Ectodermal cell (in vitro differentiated cells): Measurements from ENCODE around the gene ACHE.
A peak's percentile ranks its signal among the peaks of the same experiment; 100 is the strongest.
"Not testable (repeated sequence)": the region's sequence is repeated elsewhere in the genome, so short reads cannot be mapped to it uniquely, and the experiment has no call there.

ENCODE experiments used
- H3K27ac ChIP-seq: 2 replicates; pipeline ENCODE4 v1.7.0; 2013; ENCODE audit warnings: mild to moderate bottlenecking, low read depth, low read length; ENCODE audit not compliant: insufficient read depth, poor library complexity, severe bottlenecking
- H3K27me3 ChIP-seq: 2 replicates; pipeline ENCODE4 v1.7.0; 2013; ENCODE audit warnings: mild to moderate bottlenecking, low read length; ENCODE audit not compliant: insufficient read depth, control insufficient read depth, poor library complexity, severe bottlenecking
- H3K36me3 ChIP-seq: one replicate; pipeline ENCODE4 v1.7.0; 2013; ENCODE audit warnings: low read length; ENCODE audit not compliant: control insufficient read depth, insufficient read depth
- H3K4me1 ChIP-seq: one replicate; pipeline ENCODE4 v1.7.0; 2013; ENCODE audit warnings: low read length; ENCODE audit not compliant: control insufficient read depth, insufficient read depth
- H3K4me3 ChIP-seq: 2 replicates; pipeline ENCODE4 v1.7.0; 2013; ENCODE audit warnings: low read depth, low read length, control low read depth; ENCODE audit not compliant: insufficient read depth
- H3K9me3 ChIP-seq: 2 replicates; pipeline ENCODE4 v1.7.0; 2013; ENCODE audit warnings: mild to moderate bottlenecking, low read length, moderate library complexity; ENCODE audit not compliant: control insufficient read depth
- WGBS, 2 experiments: methylation state at CpG; one replicate each; pipeline ENCODE4 v1.1.7; 2013; ENCODE audit warnings: missing lambda C conversion rate in 2 of 2; 5-methylcytosine and 5-hydroxymethylcytosine counted together

Gene ACHE

GRCh38 chr7:100863406-100863950 is 32.2 kb downstream of the ACHE start:
- WGBS, 2 experiments: 96 to 97% methylated on average over 10 of the region's 10 CpGs
- peaks cover 4% of the 10 kb centered on the region for H3K4me1 ChIP-seq
- H3K4me3 ChIP-seq: no peak overlapping the region
- H3K9me3 ChIP-seq: no peaks in the 10 kb centered on the region
- no peak overlapping the region for H3K27ac ChIP-seq
- H3K27me3 ChIP-seq: no peaks in the 10 kb centered on the region
- H3K36me3 ChIP-seq: no peaks in the 10 kb centered on the region

DNA sequence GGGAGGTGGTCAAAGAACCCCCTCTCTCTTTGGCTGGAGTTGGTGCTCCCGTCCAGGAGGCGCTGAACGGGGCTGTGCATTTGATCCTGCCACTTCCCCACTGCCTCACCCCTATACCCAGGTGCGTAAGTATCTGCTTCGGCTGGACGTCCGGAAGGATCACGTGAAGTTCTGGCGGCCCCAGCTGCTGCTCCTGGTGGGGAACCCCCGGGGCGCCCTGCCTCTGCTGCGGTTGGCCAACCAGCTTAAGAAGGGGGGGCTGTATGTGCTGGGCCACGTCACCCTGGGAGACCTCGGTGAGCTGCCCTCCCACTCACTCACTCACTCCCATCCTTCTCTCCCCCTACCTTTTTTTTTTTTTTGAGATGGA is 34.1 kb downstream of the ACHE start:
- H3K27ac ChIP-seq: no peak overlapping the region
- no peaks in the 10 kb centered on the region for H3K4me1 ChIP-seq
- H3K27me3 ChIP-seq: no peaks in the 10 kb centered on the region
- H3K9me3 ChIP-seq: no peaks in the 10 kb centered on the region
- H3K36me3 ChIP-seq: no peaks in the 10 kb centered on the region
- no peak overlapping the region for H3K4me3 ChIP-seq
- WGBS, 2 experiments: 96 to 97% methylated on average over 14 of the region's 14 CpGs

DNA sequence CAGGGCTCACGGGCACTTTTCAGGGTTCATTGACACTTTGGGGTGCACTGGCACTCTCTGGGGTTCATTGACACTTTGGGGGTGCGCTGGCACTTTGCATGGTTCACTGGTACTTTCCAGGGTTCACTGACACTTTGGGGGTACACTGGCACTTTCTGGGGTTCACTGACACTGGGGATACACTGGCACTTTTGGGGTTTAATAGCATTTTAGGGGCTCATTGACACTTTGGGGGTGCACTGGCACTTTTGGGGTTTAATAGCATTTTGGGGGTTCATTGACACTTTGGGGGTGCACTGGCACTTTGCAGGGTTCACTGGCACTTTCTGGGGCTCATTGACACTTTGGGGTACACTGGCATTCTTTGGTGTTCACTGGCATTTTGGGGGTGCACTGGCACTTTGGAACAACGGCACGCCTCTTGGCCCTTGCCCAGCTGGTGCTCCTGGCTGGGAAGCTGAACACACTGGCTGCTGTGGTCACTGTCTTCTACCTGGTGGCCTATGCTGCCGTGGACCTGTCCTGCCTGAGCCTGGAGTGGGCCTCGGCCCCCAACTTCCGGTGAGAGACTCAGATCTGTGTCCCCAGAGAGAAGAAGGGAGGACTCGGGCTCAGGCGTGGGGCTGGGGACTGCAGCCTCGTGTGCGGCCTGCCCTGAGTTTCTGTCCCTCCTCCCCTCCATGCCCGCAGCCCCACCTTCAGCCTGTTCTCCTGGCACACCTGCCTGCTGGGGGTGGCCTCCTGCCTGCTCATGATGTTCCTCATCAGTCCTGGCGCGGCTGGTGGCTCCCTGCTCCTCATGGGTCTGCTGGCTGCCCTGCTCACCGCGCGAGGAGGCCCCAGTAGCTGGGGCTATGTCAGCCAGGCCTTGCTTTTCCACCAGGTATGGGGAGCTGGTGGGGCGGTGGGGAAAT is 34.7 kb downstream of the ACHE start:
- 94 to 95% methylated on average over 18 of the region's 18 CpGs for WGBS, 2 experiments
- no peaks in the 10 kb centered on the region for H3K27me3 ChIP-seq
- H3K27ac ChIP-seq: no peak overlapping the region
- no peaks in the 10 kb centered on the region for H3K36me3 ChIP-seq
- no peaks in the 10 kb centered on the region for H3K4me1 ChIP-seq
- no peak overlapping the region for H3K4me3 ChIP-seq
- no peaks in the 10 kb centered on the region for H3K9me3 ChIP-seq

DNA sequence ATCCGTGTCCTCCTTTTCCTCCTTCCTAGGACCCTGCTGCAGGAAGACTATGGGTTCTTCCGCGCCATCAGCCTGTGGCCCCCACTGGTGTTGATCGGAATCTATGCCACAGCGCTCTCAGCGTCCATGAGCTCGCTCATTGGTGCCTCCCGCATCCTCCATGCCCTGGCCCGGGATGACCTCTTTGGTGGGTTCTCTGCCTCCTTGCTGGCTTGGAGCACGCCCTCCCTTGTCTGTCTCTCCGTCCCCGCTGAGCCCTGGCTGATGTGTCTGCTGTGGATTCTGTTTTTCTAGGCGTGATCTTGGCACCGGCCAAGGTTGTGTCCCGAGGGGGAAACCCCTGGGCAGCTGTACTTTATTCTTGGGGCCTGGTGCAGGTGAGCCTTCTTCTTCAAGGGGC is 35.8 kb downstream of the ACHE start:
- no peaks in the 10 kb centered on the region for H3K4me1 ChIP-seq
- H3K9me3 ChIP-seq: no peaks in the 10 kb centered on the region
- 92 to 93% methylated on average over 15 of the region's 15 CpGs for WGBS, 2 experiments
- H3K4me3 ChIP-seq: no peak overlapping the region
- H3K27ac ChIP-seq: no peak overlapping the region
- no peaks in the 10 kb centered on the region for H3K27me3 ChIP-seq
- no peaks in the 10 kb centered on the region for H3K36me3 ChIP-seq

- 85 to 86% methylated on average over 16 of the region's 16 CpGs for WGBS, 2 experiments
- Histone ChIP-seq H3K27ac (no peak overlapping the region), H3K36me3 (no peaks in the 10 kb centered on the region), H3K4me1 (no peaks in the 10 kb centered on the region), H3K9me3 (no peaks in the 10 kb centered on the region), H3K4me3 (no peak overlapping the region), H3K27me3 (peaks cover 5% of the 10 kb centered on the region)
Observed at GRCh38 chr7:100856871-100857282, 38.8 kb downstream of the ACHE start.

DNA sequence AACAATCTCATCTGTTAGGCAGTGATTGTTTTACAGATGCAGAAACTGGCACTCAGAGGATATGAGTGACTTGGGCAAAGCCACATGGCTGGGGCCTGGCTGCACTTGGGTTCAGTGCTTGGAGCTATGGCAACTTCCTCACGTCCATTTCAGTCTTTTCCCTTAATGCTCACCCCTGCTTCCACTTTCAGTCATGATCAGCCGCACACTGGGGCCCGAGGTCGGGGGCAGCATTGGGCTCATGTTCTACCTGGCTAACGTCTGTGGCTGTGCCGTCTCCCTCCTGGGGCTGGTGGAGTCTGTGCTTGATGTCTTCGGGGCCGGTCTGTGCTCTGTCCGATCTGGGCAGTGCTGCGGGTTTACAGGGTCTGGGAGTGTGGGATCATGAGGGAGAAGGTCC is 40.2 kb downstream of the ACHE start:
- peaks cover 5% of the 10 kb centered on the region for H3K27me3 ChIP-seq
- H3K4me3 ChIP-seq: no peak overlapping the region
- WGBS, 2 experiments: 95 to 96% methylated on average over 10 of the region's 10 CpGs
- no peaks in the 10 kb centered on the region for H3K9me3 ChIP-seq
- H3K4me1 ChIP-seq: no peaks in the 10 kb centered on the region
- H3K27ac ChIP-seq: no peak overlapping the region
- H3K36me3 ChIP-seq: no peaks in the 10 kb centered on the region

- H3K27ac ChIP-seq, H3K9me3 ChIP-seq, H3K4me1 ChIP-seq, H3K36me3 ChIP-seq, H3K27me3 ChIP-seq, H3K4me3 ChIP-seq: not testable (repeated sequence)
- WGBS, 2 experiments: 94 to 95% methylated on average over 9 of the region's 9 CpGs
Observed at GRCh38 chr7:100854899-100855298, 40.8 kb downstream of the ACHE start.

DNA sequence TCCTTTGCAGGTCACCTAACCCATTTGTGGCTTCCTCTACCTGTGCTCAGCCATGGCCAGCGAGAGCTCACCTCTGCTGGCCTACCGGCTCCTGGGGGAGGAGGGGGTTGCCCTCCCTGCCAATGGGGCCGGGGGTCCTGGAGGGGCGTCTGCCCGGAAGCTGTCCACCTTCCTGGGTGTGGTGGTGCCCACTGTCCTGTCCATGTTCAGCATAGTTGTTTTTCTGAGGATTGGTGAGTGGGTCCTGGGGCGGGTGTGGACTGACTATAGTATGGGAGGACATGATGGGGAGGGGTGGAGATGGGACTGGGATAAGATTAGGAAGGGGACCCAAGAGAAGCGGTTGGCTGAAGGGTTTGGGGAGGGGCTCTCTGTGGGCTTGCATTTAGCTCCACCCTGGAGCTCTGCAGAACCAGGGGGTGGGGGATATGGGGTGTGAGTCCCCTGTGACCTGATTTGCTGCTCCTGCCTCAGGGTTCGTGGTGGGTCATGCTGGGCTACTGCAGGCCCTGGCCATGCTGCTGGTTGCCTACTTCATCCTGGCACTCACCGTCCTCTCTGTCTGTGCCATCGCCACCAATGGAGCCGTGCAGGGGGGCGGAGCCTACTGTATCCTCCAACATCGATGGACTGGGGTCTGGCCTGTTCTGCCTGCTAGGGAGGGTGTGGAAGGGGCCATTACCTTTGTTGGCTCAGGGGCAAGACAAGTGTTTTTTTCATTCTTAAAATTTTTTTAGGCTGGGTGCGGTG is 41.4 kb downstream of the ACHE start:
- WGBS, 2 experiments: 89 to 92% methylated on average over 14 of the region's 14 CpGs
- no peaks in the 10 kb centered on the region for H3K4me1 ChIP-seq
- H3K4me3 ChIP-seq: no peak overlapping the region
- H3K9me3 ChIP-seq: no peaks in the 10 kb centered on the region
- no peak overlapping the region for H3K27ac ChIP-seq
- H3K36me3 ChIP-seq: no peaks in the 10 kb centered on the region
- peaks cover 5% of the 10 kb centered on the region for H3K27me3 ChIP-seq

DNA sequence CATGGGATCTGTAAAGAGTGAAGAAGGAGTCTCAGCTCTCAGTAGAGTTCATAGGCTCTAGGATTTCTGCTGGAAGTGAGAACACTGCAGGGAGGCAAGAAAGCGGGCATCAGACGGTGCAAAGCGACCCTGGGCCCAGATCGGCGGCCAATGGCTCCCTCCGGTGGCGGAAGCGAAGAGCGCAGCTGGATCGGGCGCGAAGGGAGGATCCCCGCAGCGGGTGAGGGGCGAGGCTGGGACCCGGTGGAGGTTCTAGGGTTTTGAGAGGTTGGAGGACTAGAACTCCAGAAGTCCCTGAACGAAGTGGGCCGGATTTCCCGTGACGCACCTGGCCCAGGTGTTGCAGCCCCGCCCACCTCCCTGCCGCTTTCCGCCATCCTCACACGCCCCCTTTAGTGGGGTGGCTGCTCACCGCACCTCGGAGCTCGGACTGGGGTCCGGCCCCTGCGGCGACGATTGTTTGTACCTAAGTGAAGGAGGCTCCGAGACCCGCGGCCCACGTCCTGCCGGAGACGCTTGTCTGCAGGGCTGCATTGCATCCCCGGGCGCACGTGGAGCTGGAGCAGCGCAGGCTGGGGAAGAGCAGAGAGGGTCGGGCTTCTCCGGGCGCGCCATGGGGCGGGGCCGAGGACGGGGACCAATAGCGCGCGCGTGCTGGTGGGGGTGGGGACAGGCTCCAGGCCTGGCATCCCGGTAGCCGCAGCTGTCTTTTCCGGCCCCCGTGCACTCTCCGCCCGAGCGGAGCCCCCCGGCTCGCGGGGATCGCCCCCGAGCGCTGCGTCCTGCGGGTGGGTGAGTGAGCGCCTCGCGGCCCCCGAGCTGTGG is 43.4 kb downstream of the ACHE start, which contains the start of gene SLC12A9:
Gene SLC12A9 (plus strand): TSS at position 666 of the 825 bp plus-strand sequence. CDS start 1,485 bp downstream, outside the sequence.
- peaks cover 5% of the 10 kb centered on the region for H3K27me3 ChIP-seq
- H3K4me3 ChIP-seq: peak within 1 kb of the TSS; percentile 69
- no peaks in the 10 kb centered on the region for H3K9me3 ChIP-seq
- H3K36me3 ChIP-seq: no peaks in the 10 kb centered on the region
- WGBS, 2 experiments: 0 to 1% methylated on average over 71 of the region's 71 CpGs
- H3K27ac ChIP-seq: no peak within 1 kb of the TSS
- no peaks in the 10 kb centered on the region for H3K4me1 ChIP-seq
